ENCODE results near the gene FCRL5. TPM values are rescaled to one million over a fixed set of nuclear protein-coding genes. Genes with fewer than 3 reads are reported as not detected.

Gene FCRL5
- total RNA-seq, 4 donors from 2014 or later: 0.15 to 1.2 TPM; not detected in 2

DNA sequence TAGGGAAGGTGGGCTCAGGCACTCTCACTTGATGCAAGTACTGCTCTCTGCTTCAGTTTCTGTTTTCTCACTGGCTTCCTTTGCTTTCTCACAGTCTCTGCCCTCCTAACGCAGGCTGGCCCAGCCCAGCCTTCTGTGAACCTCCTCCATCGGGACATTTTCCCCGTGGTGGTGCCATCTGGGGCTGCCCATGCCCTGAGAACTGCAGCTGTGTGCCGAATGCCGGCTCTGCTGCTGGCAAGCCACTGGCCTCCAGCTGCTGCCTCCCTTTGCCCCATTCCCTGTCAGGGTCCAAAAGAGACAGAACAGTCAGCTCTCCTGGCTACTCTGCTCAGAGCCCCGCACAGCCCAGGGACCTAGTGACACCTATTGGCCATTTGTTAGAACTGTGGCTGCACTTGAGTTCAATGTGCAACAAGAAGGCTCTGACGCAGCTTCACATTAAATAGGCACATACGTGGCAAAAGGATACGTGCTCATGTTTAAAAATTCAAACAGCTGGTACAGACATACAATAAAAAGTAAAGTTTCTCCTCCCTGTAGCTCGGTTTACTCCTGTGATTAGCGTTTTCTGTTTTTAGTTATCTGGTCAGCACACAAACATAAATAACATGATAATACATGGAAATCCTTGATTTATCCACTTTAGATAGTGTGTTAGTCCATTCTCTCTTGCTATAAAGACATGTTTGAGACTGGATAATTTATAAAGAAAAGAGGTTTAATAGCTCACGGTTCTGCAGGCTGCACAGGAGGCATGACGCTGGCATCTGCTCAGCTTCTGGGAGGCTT, 46.6 kb downstream of the FCRL5 start:
- no peak overlapping the region for H3K4me3 ChIP-seq (replicated peaks in 1 of 3)
- no peaks in the 10 kb centered on the region for H3K9me3 ChIP-seq
- no peak overlapping the region for H3K27ac ChIP-seq
- intact Hi-C loops (cut with DNase I): no loop called here
- TF ChIP-seq CTCF (IDR thresholded peaks at IDR 0.05) (peak in 5 of 6 experiments; percentile 13 to 81 (median 49)), POLR2A (IDR thresholded peaks at IDR 0.05) (no peak)
- H3K27me3 ChIP-seq: no peaks in the 10 kb centered on the region
- peak; percentile 37 to 45 for DNase-seq
- no peaks in the 10 kb centered on the region for H3K4me1 ChIP-seq
- WGBS, 2 donors: 51 to 53% methylated on average over 12 to 13 of the region's 13 CpGs
- H3K36me3 ChIP-seq: no peaks in the 10 kb centered on the region

DNA sequence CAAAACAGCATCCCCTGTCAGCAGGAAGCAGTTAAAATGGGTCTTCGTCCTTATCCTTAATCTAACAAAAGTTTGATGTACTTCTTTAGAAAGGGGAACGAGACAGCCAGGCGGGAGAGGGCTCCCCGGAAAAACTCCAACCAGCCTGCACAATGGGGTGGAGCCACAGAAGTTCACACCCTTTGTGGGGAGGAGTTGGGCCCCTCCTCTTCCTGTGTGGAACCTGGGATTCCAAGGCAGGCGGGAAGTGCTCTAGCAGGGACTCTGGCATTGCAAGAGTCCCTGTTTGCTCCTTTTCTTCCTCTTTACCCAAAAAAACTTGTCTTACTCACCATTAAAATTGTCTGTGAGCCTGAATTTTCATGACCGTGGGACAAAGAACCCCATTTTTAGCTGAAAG, 47.7 kb downstream of the FCRL5 start:
- Histone ChIP-seq H3K27me3 (no peaks in the 10 kb centered on the region), H3K4me3 (replicated peaks in 1 of 3) (no peak overlapping the region), H3K27ac (no peak overlapping the region), H3K9me3 (no peaks in the 10 kb centered on the region), H3K4me1 (no peaks in the 10 kb centered on the region), H3K36me3 (no peaks in the 10 kb centered on the region)
- intact Hi-C loops (cut with DNase I): no loop called here
- TF ChIP-seq POLR2A (IDR thresholded peaks at IDR 0.05): no peak
- TF ChIP-seq CTCF (IDR thresholded peaks at IDR 0.05): no peak
- no peak for DNase-seq
- 79 to 82% methylated on average over 6 of the region's 6 CpGs for WGBS, 2 donors

- Histone ChIP-seq H3K36me3 (no peaks in the 10 kb centered on the region), H3K27me3 (no peaks in the 10 kb centered on the region), H3K4me3 (replicated peaks in 1 of 3) (no peak overlapping the region), H3K9me3 (no peaks in the 10 kb centered on the region), H3K27ac (no peak overlapping the region), H3K4me1 (no peaks in the 10 kb centered on the region)
- TF ChIP-seq CTCF (IDR thresholded peaks at IDR 0.05) (no peak), POLR2A (IDR thresholded peaks at IDR 0.05) (no peak)
- WGBS, 2 donors: 43 to 53% methylated on average over 8 of the region's 8 CpGs
- DNase-seq: no peak
- intact Hi-C loops (cut with DNase I): loop anchor here (10.0 kb wide), 1 partner anchor 405 kb away; the partner anchor contains the start of gene ETV3L
Measured at GRCh38 chr1:157499521-157499920, 52.8 kb downstream of the FCRL5 start.

GRCh38 chr1:157498736-157499090, 53.6 kb downstream of the FCRL5 start:
- no peak for TF ChIP-seq CTCF (IDR thresholded peaks at IDR 0.05)
- TF ChIP-seq POLR2A (IDR thresholded peaks at IDR 0.05): no peak
- Histone ChIP-seq H3K4me3 (replicated peaks in 1 of 3) (no peak overlapping the region), H3K9me3 (no peaks in the 10 kb centered on the region), H3K27ac (no peak overlapping the region), H3K36me3 (no peaks in the 10 kb centered on the region), H3K27me3 (no peaks in the 10 kb centered on the region), H3K4me1 (no peaks in the 10 kb centered on the region)
- intact Hi-C loops (cut with DNase I): loop anchor here (10.0 kb wide), 1 partner anchor 404 kb away; the partner anchor contains the start of gene ETV3L
- DNase-seq: no peak
- WGBS, 2 donors: 85 to 90% methylated on average over 2 of the region's 2 CpGs

- Histone ChIP-seq H3K9me3 (no peaks in the 10 kb centered on the region), H3K27ac (no peak overlapping the region), H3K4me1 (no peaks in the 10 kb centered on the region), H3K4me3 (replicated peaks in 1 of 3) (no peak overlapping the region), H3K36me3 (no peaks in the 10 kb centered on the region), H3K27me3 (no peaks in the 10 kb centered on the region)
- intact Hi-C loops (cut with DNase I): loop anchor here (10.0 kb wide), 1 partner anchor 403 kb away; the partner anchor contains the start of gene ETV3L
- TF ChIP-seq POLR2A (IDR thresholded peaks at IDR 0.05): no peak
- TF ChIP-seq CTCF (IDR thresholded peaks at IDR 0.05): no peak
- WGBS, 2 donors: 80 to 83% methylated on average over 3 of the region's 3 CpGs
- DNase-seq: no peak
Measured at GRCh38 chr1:157497987-157498735, 54.2 kb downstream of the FCRL5 start.
